Stimulated activated CD8-positive, alpha-beta memory T cell treated with anti-CD3 and anti-CD28 coated beads, Interleukin-4, amount 100 ng/mL, for 24 hours (primary cell): Measurements from ENCODE around the gene PRKCE.

Experiments used
- DNase-seq: peaks from one replicate; pipeline ENCODE4 v3.0.0-alpha.2; 2020; ENCODE audit warnings: low read depth

The PRKCE gene

GRCh38 chr2:45964906-45965305, 313.4 kb downstream of the PRKCE start:
- DNase-seq, result no peak

DNA sequence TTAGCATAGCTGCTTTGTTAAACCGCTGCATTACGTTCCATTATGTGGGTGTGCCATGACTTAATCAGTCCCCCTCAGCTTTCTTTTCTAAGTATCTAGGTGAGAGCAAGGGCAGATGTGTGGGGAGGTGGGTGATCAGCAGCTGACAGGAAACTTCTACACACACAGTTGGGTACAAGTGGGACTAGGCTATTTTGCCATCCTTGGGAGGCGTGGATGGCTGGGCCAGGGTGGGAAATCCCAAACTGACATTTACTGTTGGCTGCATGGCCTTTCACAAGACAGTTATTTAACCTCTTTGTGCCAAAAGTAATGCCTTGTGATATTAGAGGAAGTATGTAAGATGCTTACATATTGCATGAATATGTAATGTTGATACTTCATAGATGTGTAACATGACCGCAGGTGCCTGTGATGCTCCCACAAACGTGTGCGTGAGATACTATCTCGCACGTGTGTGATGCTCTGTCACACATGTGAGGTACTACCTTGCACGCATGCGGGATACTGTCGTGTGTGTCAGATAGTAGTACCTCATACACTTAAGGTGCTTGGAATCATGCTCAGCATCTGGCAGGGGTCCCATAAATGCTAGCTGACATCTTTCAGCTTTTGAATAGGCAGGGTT, 314.5 kb downstream of the PRKCE start:
- DNase-seq, result no peak

DNA sequence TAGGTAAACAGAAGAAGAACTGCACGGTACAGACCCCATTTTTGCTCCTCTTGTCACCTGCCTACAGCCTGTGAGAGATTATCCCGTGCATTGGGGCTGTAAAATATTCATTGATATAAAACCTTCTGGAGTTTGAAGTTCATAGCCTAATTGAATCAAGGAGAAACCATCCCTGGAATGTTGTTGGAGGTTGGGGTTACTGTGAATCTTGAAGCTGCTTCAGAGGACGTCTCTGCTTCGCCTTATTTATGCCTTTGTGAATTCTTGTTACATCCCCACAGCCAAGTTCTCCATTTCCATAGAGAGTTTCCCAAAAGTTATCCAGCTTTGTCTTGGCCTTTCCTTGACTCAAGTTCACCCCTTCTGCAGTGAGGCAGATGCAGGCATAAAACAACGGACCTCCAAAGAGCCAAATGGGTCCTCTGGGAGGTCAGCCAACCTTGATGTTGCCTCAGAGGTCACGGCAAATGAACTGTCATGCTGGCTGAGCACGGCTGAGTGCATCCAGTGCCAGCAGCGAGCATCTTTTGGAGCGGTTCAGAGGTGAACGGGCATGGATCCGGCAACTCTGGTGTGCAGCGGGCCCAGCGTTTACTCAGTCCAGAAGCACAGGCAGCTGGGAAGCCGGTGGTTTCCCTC, 317.6 kb downstream of the PRKCE start:
- no peak for DNase-seq

DNA sequence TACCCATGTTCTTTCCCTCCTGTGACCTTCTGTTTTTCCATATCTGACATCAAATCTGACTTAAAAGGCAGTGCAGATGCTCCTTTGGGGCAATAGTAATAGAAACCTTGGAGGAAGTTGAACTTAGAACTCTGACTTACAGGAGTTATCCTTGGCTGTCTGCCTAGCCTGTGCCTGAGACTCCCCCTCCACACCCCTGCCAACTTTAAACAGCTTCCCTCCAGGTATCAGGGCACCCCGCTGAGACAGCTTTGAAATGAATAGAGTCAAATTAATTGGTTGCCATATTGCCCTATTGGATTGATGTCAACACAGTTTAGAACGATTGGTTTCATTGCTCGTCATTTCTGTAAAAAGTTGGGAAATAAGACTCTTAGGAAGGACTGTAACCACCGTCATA, 322.0 kb downstream of the PRKCE start:
- DNase-seq, result no peak

DNA sequence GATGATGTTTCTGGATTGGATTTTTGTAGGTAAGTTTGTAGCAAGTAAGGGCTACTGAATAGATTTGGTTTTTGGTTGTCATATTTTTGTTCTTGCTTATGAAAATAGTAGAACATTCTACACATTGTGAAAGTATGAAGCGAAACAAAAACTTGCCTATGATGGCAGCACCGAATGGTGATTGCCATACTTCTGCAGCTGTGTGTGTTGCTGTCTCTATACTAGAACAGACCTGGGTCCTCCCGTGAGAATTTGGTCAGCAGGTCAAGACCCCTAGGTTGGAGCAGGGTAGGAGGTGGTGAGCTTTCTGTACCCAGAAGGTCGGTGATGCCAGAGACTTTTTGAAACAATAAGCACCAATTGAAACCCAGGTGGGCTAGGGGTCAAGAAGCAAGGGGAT, 322.6 kb downstream of the PRKCE start:
- no peak for DNase-seq

DNA sequence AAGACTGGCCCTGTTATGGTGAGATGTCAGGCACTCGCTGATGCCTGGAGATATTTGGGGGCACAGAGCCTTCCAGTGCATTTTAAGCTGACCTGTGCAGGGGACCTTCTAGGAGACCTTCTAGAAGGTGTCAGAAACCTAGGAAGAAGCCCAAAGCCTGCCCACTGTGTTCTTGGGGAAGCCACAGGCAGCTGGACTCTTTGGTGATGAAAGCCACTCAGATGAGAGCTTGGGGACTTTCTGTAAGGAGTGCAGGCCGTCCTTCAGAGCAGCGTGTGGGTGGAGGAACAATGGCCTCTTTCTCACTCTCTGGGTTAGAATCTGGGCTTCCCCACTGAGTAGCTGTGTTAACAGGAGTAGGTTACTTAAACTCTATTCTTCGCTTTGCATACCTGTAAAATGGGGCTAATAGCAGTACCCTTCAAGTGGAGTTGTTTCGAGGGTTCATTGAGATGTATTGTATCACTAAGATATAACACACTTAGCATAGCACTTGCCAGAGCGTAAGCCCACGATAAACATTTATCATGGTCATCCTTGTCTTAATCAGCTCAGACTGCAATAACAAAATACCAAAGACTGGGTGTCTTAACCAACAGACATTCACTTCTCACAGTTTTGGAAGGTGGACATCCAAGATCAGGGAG, 323.4 kb downstream of the PRKCE start:
- no peak for DNase-seq

- no peak for DNase-seq
These were observed 324.5 kb downstream of the PRKCE start for GRCh38 chr2:45975752-45976517.

- no peak for DNase-seq
These were observed 326.9 kb downstream of the PRKCE start for GRCh38 chr2:45978302-45978859.

DNA sequence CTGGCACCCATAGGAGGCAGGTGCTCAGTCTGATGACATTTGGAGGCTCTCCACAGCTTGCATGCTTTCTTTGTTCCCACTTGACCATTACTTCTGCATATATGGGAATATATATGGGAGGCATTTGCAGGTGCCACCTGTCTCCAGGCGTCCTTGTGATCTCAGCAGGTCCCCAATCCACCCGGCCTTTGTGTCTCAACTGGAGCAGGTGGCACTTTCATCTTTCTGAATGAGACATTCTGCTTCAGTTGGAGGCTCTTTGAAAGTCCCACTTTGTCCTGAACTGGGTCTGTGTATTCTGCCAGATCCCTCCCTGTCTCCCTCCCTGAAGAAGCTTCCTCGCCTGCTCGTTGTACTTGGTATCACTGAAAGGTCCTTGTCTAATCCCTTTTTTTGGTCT, 327.6 kb downstream of the PRKCE start:
- no peak for DNase-seq

- no peak for DNase-seq
These were observed 328.8 kb downstream of the PRKCE start for GRCh38 chr2:45980161-45980865.

DNA sequence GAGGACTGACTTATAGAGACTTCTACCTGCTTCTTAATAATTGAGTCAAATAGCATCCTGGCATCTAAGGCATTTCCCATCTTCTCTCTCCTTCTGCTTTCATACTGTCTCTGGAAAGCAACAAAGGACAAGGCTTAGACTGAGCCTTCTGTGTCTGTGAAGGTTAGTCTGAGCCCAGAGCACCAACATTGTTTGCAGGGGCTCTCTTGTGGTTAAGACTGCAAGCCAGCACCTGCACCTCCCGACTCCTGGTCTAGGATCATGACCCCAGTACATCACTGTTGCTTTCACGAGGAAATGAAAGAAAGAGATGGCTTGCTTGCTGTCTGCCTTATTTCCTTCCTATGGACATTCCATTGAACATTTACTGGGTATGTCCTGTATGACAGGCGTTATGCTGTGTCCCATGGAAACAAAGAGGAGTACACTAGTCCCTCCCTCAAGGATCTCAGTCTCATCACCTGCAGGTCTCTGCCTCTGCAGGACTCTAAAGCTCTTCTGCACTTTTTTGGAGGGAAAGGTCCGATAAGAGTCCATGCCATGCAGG, 330.0 kb downstream of the PRKCE start:
- DNase-seq, result no peak

- no peak for DNase-seq
These were observed 330.6 kb downstream of the PRKCE start for GRCh38 chr2:45982096-45982495.

- DNase-seq, result no peak
These were observed 331.7 kb downstream of the PRKCE start for GRCh38 chr2:45983213-45983612.

GRCh38 chr2:45984366-45984765, 332.9 kb downstream of the PRKCE start:
- no peak for DNase-seq

DNA sequence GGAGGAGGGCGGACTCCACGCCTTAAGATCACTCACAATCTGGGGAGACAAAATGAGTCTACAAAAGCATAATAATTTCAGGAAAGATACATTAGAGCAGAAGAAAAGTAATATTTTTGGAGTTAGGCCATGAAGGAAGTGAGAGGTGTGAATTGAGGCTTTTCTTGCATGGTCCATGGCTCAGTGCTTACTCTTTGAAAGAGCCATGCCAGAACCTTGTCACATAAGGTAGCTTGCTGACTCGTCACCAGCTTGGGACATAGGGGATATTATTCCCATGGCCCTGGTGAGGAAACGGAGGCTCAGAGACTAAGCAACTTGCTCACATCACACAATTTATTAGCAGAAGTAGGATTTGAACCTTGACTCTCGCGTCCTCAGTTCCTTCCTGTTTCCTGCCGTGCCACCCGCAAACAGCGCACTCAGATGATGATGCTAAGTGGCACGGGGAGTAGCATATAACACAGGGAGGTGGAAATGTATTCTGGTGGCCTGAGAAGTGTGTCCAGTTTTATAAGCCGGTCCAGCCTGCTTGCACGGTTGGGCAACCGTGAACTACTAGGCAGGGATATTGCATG, 333.5 kb downstream of the PRKCE start:
- DNase-seq, result no peak

GRCh38 chr2:45986509-45986908, 335.0 kb downstream of the PRKCE start:
- no peak for DNase-seq

DNA sequence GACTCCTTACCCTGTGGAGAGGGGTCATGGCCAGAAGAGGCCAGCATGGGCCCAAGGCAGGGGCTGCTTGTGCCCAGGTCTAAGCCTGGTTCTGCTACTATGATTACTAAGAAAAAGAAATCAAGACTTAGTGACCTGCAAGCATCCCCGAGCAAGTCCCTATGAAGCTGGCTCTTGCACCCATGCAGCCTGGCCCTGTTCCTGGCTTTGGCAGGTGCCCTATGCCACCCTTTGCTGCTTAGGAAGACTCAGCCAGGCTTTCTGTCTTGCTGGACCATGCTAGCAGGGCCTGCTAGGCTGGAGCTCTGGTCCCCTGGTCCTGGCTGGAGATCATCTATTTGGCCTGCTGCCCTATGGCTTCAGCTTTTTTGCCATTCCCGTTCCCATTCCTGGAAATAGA, 336.4 kb downstream of the PRKCE start:
- no peak for DNase-seq

DNA sequence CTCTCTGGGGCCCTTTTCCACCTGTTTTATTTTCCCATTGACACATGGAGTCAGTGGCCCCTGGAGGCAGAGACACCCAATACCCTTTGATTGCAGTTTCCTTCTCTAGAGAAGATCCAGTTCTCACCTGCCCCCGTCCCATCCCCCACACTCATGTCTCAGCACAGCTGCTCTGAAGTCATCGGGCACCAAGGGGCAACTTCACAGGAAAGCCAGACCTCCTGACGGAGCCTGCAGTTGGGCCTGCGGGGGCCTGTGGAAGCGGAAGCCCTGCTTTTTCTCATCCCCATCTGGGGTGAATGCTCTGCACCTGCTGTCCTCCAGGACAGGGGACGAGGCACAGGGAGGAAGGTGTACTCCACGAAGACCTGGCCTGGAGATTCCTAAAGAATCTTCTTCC, 337.4 kb downstream of the PRKCE start:
- no peak for DNase-seq

DNA sequence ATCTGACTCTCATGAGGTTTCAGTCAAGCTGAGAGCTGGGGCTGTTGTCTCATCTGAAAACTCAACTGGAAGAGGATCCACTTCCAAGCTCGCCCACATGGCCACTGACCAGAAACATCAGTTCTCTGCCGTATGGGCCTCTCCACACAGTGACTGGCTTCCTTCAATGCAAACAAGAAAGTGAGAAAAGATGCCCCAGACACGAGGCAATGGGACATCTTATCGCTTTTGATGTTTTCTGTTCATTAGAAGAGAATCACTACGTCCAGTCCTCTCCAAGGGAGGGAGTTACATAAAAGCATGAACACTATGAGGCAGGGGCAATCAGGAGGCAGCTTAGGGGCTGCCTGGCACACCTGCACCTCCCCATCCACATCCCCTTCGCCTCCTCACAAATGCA, 338.7 kb downstream of the PRKCE start:
- no peak for DNase-seq

GRCh38 chr2:45992021-45992740, 340.7 kb downstream of the PRKCE start:
- no peak for DNase-seq
